ENCODE results near the gene SLPI.

The SLPI gene

DNA sequence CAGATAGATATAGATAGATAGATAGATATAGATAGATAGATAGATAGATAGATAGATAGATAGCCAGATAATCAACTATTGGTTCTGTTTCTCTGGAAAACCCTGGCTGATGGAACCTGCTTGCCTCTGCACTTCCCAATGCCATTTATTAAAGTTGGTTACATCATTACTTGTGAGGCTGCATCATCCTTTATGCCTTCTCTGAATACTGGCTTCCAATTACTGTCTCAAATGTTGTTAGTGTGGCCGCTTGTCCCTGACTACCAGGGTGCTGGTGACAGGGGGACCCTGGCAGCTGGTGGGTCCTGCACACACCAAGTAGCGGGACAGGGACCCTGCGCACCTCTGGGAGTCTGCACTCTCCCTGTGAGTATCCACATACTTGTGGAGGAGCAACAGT is 3.9 kb upstream of the SLPI start:
- TF ChIP-seq, protein P1, sequence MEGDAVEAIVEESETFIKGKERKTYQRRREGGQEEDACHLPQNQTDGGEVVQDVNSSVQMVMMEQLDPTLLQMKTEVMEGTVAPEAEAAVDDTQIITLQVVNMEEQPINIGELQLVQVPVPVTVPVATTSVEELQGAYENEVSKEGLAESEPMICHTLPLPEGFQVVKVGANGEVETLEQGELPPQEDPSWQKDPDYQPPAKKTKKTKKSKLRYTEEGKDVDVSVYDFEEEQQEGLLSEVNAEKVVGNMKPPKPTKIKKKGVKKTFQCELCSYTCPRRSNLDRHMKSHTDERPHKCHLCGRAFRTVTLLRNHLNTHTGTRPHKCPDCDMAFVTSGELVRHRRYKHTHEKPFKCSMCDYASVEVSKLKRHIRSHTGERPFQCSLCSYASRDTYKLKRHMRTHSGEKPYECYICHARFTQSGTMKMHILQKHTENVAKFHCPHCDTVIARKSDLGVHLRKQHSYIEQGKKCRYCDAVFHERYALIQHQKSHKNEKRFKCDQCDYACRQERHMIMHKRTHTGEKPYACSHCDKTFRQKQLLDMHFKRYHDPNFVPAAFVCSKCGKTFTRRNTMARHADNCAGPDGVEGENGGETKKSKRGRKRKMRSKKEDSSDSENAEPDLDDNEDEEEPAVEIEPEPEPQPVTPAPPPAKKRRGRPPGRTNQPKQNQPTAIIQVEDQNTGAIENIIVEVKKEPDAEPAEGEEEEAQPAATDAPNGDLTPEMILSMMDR (IDR thresholded peaks at IDR 0.05), result no peak
- Histone ChIP-seq H3K27ac (no peak overlapping the region), H3K9me3 (no peaks in the 10 kb centered on the region), H3K4me1 (no peaks in the 10 kb centered on the region), H3K4me3 (no peak overlapping the region), H3K36me3 (no peaks in the 10 kb centered on the region), H3K27me3 (peaks cover 0 to 14% of the 10 kb centered on the region in 2 donors)
- intact Hi-C loops (cut with DNase I; ENCODE audit: low total_unique reads), result no loop called here
- DNase-seq, result no peak

- Histone ChIP-seq H3K4me1 (no peaks in the 10 kb centered on the region), H3K9me3 (no peaks in the 10 kb centered on the region), H3K4me3 (no peak overlapping the region), H3K27ac (no peak overlapping the region), H3K36me3 (no peaks in the 10 kb centered on the region), H3K27me3 (peaks cover 0 to 20% of the 10 kb centered on the region in 2 donors)
- intact Hi-C loops (cut with DNase I; ENCODE audit: low total_unique reads), result no loop called here
- TF ChIP-seq, protein P1 (IDR thresholded peaks at IDR 0.05), result no peak
- no peak for DNase-seq
Observed at GRCh38 chr20:45257711-45258110, 3.3 kb upstream of the SLPI start.

DNA sequence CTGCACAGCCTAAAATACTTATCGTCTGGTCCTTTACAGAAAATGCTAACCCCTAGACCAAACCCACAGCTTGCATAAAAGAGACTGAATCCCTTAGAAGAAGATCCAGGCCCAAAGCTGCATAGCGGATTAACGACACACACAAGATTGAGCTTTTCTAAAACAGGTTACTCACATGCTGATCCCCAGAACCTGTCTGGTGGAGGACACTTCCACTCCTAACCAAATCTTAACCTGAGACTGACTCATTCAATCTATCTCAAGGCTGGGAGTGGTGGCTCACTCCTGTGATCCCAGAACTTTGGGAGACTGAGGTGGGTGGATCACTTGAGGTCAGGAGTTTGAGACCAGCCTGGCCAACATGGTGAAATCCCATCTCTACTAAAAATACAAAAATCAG is 2.8 kb upstream of the SLPI start:
- H3K36me3 ChIP-seq, result no peaks in the 10 kb centered on the region
- H3K4me1 ChIP-seq, result no peaks in the 10 kb centered on the region
- H3K27ac ChIP-seq, result no peak overlapping the region
- DNase-seq, result no peak
- intact Hi-C loops (cut with DNase I; ENCODE audit: low total_unique reads), result no loop called here
- H3K27me3 ChIP-seq, result peaks cover 0 to 25% of the 10 kb centered on the region in 2 donors
- TF ChIP-seq, protein P1 (IDR thresholded peaks at IDR 0.05), result no peak
- no peaks in the 10 kb centered on the region for H3K9me3 ChIP-seq
- no peak overlapping the region for H3K4me3 ChIP-seq

GRCh38 chr20:45253261-45253660 is 1.1 kb downstream of the SLPI start:
- Histone ChIP-seq H3K27me3 (peaks cover 0 to 26% of the 10 kb centered on the region in 2 donors), H3K4me3 (no peak overlapping the region), H3K36me3 (no peaks in the 10 kb centered on the region), H3K27ac (no peak overlapping the region), H3K9me3 (no peaks in the 10 kb centered on the region), H3K4me1 (no peaks in the 10 kb centered on the region)
- TF ChIP-seq, protein P1 (IDR thresholded peaks at IDR 0.05), result no peak
- no peak for DNase-seq
- intact Hi-C loops (cut with DNase I; ENCODE audit: low total_unique reads), result no loop called here

- no peak for DNase-seq
- H3K36me3 ChIP-seq, result no peaks in the 10 kb centered on the region
- TF ChIP-seq, protein P1 (IDR thresholded peaks at IDR 0.05), result no peak
- peaks cover 0 to 25% of the 10 kb centered on the region in 2 donors for H3K27me3 ChIP-seq
- H3K9me3 ChIP-seq, result no peaks in the 10 kb centered on the region
- intact Hi-C loops (cut with DNase I; ENCODE audit: low total_unique reads), result no loop called here
- no peaks in the 10 kb centered on the region for H3K4me1 ChIP-seq
- no peak overlapping the region for H3K4me3 ChIP-seq
- no peak overlapping the region for H3K27ac ChIP-seq
Observed at GRCh38 chr20:45251884-45252560, 2.3 kb downstream of the SLPI start.

All from tibial artery (tissue), 4 donors.